ENCODE measurements around the gene RHEX. TPM values are rescaled to one million over a fixed set of nuclear protein-coding genes. Genes with fewer than 3 reads are reported as not detected.

RHEX gene
- total and polyA plus RNA-seq, 9 donors: 0.15 to 13.3 (median 1.8) TPM; not detected in 1

DNA sequence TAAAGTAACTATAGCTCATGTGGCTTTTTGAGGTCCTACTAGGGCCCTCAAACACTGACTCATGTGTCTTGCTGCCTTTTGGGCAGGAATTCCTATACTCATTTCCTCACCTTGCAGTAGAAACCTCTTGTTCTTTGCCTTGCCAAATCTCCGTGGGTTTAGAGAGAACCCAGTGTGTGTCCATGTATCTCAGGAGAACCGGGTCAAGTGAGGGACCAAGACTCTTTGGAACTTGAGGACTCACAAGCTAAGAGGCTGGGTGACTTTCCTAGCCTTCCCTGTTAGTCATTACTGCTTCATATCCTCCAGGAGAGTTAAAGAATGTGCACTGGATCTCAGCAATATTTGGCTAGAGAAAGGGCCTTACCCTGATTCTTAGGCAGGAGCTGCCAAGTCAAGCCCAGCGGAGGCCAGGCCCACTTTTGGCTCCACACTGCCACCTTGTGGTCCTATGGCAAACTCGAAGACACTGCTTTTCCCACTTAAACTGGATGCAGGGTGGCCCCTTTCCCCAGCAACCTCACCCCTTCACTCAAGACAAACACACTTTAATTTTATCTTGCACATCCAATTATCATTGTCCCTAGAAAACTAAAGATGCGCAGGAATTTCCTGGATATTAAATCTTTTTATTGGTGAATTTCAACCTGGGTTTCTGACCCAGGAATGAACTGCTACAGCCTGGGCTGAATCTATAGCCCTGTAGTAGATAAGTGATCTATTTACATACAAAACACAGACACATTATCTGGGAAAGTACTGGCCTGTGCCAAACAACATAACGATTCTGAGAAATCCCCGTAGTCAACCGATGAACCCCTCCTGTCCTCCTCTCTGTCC, 53.6 kb downstream of the RHEX start:
- TF ChIP-seq EP300 (IDR thresholded peaks at IDR 0.05): no peak
- TF ChIP-seq CTCF (IDR thresholded peaks at IDR 0.05): peak; percentile 65 to 76 (median 74)
- intact Hi-C loops (cut with DNase I): loop anchor here (5.0 kb wide), 3 partner anchors 119 to 314 kb away; no protein-coding TSS in a partner anchor
- H3K4me1 ChIP-seq (ENCODE audit: insufficient read depth): peaks cover 2% of the 10 kb centered on the region
- no peaks in the 10 kb centered on the region for H3K27me3 ChIP-seq
- 35 to 40% (median 36%) methylated on average over 8 of the region's 8 CpGs for WGBS, 3 donors
- H3K36me3 ChIP-seq: no peaks in the 10 kb centered on the region
- H3K9me3 ChIP-seq: no peaks in the 10 kb centered on the region
- H3K27ac ChIP-seq: no peak overlapping the region
- peak; percentile 67 to 86 (median 81) for DNase-seq
- H3K4me3 ChIP-seq: no peak overlapping the region

- no peak for TF ChIP-seq EP300 (IDR thresholded peaks at IDR 0.05)
- no peak for TF ChIP-seq POLR2A (IDR thresholded peaks at IDR 0.05)
- no peak for TF ChIP-seq CTCF (IDR thresholded peaks at IDR 0.05)
- 45 to 60% (median 59%) methylated on average over 7 of the region's 7 CpGs for WGBS, 3 donors
- no peak overlapping the region for H3K27ac ChIP-seq
- peaks cover 2% of the 10 kb centered on the region for H3K4me1 ChIP-seq (ENCODE audit: insufficient read depth)
- intact Hi-C loops (cut with DNase I): loop anchor here (5.0 kb wide), 3 partner anchors 120 to 315 kb away; no protein-coding TSS in a partner anchor
- no peaks in the 10 kb centered on the region for H3K27me3 ChIP-seq
- H3K36me3 ChIP-seq: no peaks in the 10 kb centered on the region
- H3K4me3 ChIP-seq: no peak overlapping the region
- DNase-seq: no peak
- H3K9me3 ChIP-seq: no peaks in the 10 kb centered on the region
These were observed 54.2 kb downstream of the RHEX start for GRCh38 chr1:206107168-206107544.

- no peak overlapping the region for H3K4me3 ChIP-seq
- H3K27me3 ChIP-seq: no peaks in the 10 kb centered on the region
- no peak for DNase-seq
- intact Hi-C loops (cut with DNase I): loop anchor here (5.0 kb wide), 3 partner anchors 121 to 316 kb away; no protein-coding TSS in a partner anchor
- H3K27ac ChIP-seq: no peak overlapping the region
- peaks cover 2% of the 10 kb centered on the region for H3K4me1 ChIP-seq (ENCODE audit: insufficient read depth)
- no peaks in the 10 kb centered on the region for H3K9me3 ChIP-seq
- TF ChIP-seq CTCF (IDR thresholded peaks at IDR 0.05) (no peak), EP300 (IDR thresholded peaks at IDR 0.05) (no peak), POLR2A (IDR thresholded peaks at IDR 0.05) (no peak)
- 81 to 93% (median 89%) methylated on average over 2 of the region's 2 CpGs for WGBS, 3 donors
- no peaks in the 10 kb centered on the region for H3K36me3 ChIP-seq
These were observed 55.7 kb downstream of the RHEX start for GRCh38 chr1:206108635-206109034.

DNA sequence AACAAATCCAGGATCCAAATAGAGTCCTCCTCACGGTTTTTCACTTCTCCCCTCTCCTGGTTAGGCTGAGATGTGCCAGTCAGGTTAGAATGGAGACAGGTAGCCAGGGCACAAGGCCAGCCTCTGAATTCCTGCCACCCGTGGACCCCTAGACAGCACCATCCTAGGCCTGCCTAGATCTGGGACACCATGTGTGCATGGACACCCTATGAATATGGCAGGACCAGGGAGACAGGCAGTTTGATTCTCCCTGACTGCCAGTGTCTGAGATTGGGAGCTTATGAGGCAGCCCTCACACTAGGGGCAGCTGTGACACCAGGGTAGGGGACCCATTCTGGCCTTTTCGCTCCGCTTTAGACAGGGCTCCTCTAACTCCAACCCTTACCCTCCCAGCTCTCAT, 56.7 kb downstream of the RHEX start:
- Histone ChIP-seq H3K36me3 (no peaks in the 10 kb centered on the region), H3K27me3 (no peaks in the 10 kb centered on the region), H3K27ac (no peak overlapping the region), H3K4me1 (ENCODE audit: insufficient read depth) (peaks cover 2% of the 10 kb centered on the region), H3K4me3 (no peak overlapping the region), H3K9me3 (no peaks in the 10 kb centered on the region)
- 73 to 89% (median 86%) methylated on average over 4 of the region's 4 CpGs for WGBS, 3 donors
- intact Hi-C loops (cut with DNase I): loop anchor here (5.0 kb wide), 3 partner anchors 122 to 317 kb away; no protein-coding TSS in a partner anchor
- no peak for DNase-seq
- TF ChIP-seq POLR2A (IDR thresholded peaks at IDR 0.05): no peak
- TF ChIP-seq EP300 (IDR thresholded peaks at IDR 0.05): no peak
- no peak for TF ChIP-seq CTCF (IDR thresholded peaks at IDR 0.05)

All from ovary (tissue), 9 donors.